NCI-H1048 (cell line): ENCODE data around the gene HMOX1.

ENCODE experiments used
- DNase-seq: peaks from one replicate; lab custom pipeline; 2025; lab: John Stamatoyannopoulos, UW

HMOX1 gene

GRCh38 chr22:35380537-35381423 lies at the start of gene HMOX1:
TSS of gene HMOX1 (plus strand) at chr22:35381096. CDS start at chr22:35381174, 78 bp downstream.
- no peak for DNase-seq

GRCh38 chr22:35332278-35332677 lies 48.6 kb upstream of the HMOX1 start:
- DNase-seq: no peak

GRCh38 chr22:35333220-35333619 lies 47.7 kb upstream of the HMOX1 start:
- no peak for DNase-seq

DNA sequence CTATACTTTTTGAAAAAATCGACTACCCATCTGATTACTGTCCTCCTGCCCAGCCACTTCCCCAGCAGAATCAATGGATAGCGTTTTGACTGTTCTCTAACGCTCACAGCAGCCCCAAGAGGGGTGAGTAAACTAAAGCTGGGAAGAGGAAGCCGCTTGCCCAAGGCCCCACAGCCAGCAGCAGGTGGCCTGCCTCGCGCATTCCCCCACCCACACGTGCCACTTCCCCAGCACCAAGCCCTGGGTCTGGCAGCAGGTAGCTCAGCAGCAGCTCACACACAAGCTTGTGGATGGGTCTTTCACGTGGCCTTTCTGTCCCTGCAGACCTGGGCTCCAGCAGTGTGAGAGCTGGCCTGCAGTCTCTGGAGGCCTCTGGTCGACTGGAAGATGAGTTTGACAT lies 46.9 kb upstream of the HMOX1 start:
- DNase-seq: no peak

GRCh38 chr22:35335468-35335867 lies 45.4 kb upstream of the HMOX1 start:
- DNase-seq: no peak

DNA sequence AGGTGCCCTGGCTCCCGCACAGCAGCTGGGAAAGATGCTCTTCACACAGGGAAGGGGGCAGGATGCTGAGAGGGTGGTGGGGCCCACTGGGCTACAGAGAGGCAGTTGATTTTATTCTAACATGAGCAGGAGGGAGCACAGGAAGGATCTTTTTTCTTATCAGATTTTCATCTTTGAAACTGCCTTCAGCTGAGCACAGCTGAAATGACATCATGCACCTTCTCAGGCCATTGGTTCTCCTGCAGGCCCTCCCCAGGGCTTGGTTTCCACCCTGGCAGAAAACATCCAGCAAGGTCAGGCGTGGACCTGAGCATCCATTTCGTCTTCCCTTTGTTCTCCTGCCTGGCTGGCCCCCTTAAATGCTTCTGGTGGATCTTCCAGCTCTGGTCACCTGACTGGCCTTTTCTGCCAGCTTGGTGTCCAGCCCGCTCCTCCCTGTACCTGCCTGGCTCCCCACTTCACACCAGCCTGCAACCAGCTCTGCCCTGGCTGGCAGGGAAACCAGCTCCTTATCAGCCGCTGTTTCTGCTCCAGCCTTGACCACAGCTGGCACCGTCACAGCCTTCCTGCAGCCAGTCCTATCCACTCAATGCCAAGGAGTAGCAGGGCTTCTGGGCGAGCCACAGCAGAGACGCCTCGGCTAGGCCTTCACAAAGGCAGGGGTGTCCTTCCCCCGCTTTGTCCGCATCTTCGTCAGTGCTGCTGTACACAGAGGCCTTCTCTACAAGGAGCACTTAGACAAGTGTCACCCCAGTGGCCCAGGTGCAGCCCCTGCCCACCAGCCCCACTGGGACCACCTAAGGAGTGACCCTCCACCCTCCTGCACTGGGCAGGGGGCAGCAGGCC lies 44.7 kb upstream of the HMOX1 start:
- DNase-seq: no peak

DNA sequence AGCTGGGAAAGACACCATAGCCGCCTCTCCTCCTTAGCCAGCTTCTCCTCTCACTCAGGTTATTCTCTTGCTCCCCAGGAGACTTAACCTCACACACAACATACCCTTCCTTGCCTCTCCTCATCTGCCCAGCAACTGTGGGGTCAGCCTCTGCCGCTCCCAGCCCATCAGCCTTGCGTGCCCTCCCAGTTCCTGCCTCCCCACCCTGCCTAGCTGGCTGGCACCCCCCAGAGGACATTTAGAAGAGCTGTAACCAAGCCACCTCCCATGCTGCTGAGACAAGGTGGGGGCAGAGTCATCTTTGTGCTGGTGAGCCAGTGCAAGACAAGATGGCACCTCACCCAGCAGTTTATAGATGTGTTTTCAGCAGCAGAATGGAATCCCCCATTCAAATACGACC lies 43.0 kb upstream of the HMOX1 start:
- DNase-seq: no peak

DNA sequence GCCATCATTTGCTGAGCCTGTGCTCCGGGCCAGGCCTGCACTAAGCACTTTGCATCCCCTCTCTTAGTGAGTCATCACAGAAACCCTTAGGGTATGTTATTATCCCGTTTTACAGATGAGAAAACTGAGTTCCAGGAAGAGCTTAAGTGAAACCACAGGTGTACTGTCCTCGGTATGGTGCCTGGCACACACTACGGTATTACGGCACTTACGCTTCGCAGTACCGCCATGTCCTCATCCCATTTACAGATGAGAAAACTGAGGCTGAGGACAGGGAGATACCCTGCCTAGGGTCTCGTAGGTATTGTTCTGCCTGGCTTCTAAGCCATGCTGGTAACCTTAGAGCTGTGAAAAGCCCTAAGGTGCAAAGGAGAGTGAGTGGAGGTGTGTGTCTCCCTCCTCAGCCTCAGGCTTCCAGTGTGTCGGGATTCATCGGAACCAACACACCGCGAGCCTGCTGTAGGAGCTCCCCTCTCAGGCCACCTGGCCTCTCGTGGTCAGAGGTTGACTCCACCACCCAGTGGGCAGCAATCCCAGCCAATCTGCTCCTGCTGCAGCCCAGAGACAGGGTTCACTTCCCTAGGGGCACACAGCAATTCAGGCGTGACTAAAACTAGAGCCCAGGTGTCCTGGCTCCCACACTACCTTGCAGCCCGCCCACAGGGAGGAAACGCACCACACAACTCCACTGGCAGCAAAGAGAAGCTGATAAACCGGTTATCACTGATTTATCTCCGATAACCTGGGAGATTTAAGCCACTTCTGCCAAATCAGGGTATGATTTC lies 39.6 kb upstream of the HMOX1 start:
- DNase-seq: no peak

- DNase-seq: no peak
Measured at GRCh38 chr22:35342390-35342789, 38.5 kb upstream of the HMOX1 start.

DNA sequence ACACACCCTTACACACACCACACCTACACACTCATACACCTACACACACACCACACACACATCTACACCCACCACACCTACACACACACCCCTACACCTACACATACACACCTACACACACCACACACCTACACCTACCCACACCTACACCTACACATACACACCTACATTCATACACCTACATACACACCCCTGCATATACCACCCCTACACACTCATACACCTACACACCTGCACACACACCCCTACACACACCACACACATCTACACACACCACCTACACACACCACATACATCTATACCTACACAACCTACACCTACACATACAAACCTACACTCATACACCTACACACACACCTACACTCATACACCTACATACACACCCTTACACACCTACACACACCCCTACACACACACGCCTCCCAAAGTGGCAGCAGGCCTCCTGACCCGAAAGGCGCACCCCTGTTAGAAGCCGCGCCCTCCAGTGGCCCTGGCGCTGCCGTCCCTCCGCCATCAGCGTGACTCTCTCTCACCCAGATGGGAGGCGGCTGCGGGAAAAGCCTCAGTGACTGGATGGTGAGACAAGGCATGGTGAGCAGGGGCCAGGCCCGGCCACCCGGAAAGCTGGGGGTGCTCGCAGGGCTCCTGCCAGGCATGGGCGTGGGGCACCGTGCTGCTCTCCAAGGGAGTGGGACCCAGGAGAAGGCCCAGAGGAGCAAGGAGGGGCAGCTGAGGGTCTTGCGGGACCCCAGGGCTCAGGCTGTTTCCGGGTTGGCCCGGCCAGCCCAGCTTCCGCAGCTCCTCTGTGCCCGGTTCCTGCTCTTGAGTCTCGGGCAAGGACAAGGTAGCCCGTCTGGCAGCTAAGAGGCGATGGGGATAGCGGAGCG lies 37.0 kb upstream of the HMOX1 start:
- no peak for DNase-seq

- DNase-seq: no peak
Measured at GRCh38 chr22:35344956-35345690, 35.8 kb upstream of the HMOX1 start.

DNA sequence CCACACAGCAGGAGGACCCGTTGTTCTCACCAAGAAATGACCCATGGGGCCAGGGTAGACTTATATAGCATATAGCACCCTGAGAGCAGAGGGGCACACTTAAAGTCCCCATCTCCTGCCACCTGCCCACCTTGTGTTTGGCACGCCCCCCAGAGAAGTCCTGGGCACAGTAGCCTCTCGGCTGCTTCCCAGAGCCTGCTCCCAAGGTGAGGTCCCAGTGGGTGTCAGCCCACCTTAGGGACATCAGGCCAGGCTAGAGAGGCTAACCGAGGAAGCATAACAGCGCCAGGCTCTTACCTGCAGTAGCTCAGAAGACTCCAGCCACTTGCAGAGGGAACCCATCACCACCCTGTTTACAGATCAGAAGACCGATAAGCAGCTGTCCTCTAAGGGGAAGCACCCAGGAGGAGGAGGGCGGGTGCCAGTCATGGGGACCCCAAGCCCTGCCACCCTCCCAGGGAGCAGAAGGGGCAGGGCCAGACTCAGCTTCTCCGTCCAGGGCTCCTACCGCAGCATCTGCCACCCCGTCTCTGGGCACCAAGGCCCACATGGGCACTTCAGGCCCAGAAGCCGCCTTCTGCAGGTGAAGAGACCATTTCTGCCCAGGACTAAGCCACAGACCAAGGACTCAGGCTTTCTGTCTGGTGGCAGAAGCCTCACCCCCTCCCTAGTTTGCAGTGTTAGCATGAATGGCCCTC lies 34.9 kb upstream of the HMOX1 start:
- no peak for DNase-seq

DNA sequence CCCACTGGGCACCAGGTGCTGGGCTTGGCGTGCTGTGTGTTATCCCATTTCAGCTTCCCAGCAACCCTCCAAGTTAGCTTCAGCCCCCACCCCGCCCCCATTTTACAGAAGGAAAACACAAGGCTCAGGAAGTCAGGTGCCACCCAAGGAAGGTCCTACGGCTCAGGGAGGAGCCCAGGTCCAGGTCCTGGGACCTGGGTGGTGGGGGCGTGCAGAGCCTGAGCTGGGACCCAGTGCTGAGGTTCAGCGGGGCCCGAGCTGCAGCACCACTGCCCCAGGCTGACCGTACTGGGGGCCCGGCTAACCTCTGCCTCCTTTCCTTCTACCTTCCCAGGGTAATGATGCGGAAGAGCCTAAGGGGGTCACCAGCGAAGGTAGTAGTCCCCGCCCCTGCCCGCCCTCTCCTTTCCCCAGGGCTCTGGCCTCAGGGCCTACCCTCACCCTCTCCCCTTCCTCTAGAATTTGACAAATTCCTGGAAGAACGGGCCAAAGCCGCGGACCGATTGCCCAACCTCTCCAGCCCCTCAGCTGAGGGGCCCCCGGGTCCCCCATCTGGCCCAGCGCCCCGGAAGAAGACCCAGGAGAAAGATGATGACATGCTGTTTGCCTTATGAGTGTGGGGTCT lies 34.2 kb upstream of the HMOX1 start:
- DNase-seq: no peak

GRCh38 chr22:35347462-35347861 lies 33.4 kb upstream of the HMOX1 start:
- DNase-seq: no peak

GRCh38 chr22:35348026-35348590 lies 32.8 kb upstream of the HMOX1 start:
- DNase-seq: no peak

DNA sequence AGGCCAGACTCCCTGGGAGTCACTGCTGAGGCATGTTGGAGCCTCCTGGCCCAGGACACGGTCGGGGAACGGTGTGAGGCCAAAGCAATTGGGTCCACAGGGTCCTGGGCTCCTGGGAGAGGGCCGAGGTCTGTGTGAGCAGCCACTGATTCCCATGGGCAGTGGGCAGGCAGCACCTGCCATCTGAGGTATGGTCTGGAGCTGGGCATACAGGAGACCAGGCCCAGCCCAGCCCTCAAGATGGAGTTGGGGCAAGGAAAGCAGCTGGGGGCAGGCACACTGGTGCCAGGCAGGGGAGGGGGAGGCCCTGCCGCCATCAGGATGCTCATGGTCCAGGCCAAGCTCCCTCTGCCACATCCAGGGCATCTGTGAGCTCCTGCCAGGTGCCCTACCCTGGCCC lies 32.2 kb upstream of the HMOX1 start:
- DNase-seq: no peak

DNA sequence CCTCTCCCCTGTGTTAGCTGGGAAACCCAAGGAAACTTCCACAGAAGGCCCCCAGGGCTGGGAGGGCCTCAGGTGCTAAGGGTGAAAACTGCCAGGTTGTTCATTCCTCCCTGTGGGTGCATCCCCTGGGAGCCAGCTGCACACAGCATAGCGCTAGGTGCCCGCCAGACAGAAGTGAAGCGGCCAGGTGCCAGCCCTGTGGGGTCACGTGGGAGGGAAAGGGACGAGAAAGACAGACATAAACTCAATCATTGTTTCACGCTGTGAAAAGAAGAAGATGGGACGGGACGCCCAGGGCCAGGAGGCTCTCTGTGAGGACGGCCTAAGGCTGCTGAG lies 31.6 kb upstream of the HMOX1 start:
- no peak for DNase-seq

- DNase-seq: no peak
Measured at GRCh38 chr22:35349704-35350538, 31.0 kb upstream of the HMOX1 start.
